Astrocyte (in vitro differentiated cells and primary cell): ENCODE data around the gene MATN1. TPM values are rescaled to one million over a fixed set of nuclear protein-coding genes. Genes with fewer than 3 reads are reported as not detected.

Source experiments
- DNase-seq: peaks from one replicate; pipeline ENCODE4 v3.0.0-alpha.2; 2010; ENCODE audit warnings: low read depth
- FAIRE-seq: peaks from 2 replicates; lab custom pipeline; 2011; peaks lifted over from hg19 to GRCh38; lab: Jason Lieb, UNC
- H2AFZ ChIP-seq: 2 replicates; pipeline ENCODE4 v1.6.0; 2012; ENCODE audit warnings: low read depth, low read length, inconsistent platforms
- H3K27ac ChIP-seq: 2 replicates; pipeline ENCODE4 v1.5.1; 2011; ENCODE audit warnings: low read depth, low read length, inconsistent platforms
- H3K27me3 ChIP-seq: 2 replicates; pipeline ENCODE4 v1.6.0; 2011; ENCODE audit warnings: low read length, inconsistent platforms; ENCODE audit not compliant: insufficient read depth
- H3K36me3 ChIP-seq: 2 replicates; pipeline ENCODE4 v1.5.1; 2011; ENCODE audit warnings: low read length, inconsistent platforms; ENCODE audit not compliant: insufficient read depth
- H3K4me1 ChIP-seq: 2 replicates; pipeline ENCODE4 v1.5.1; 2011; ENCODE audit warnings: low read length, inconsistent platforms; ENCODE audit not compliant: insufficient read depth
- H3K4me2 ChIP-seq: 2 replicates; pipeline ENCODE4 v1.6.0; 2012; ENCODE audit warnings: low read length, inconsistent platforms
- H3K4me3 ChIP-seq: 2 replicates; pipeline ENCODE4 v1.5.1; 2011; ENCODE audit warnings: low read depth, mild to moderate bottlenecking, low read length, inconsistent platforms; ENCODE audit not compliant: insufficient read depth
- H3K79me2 ChIP-seq: 2 replicates; pipeline ENCODE4 v1.6.0; 2012; ENCODE audit warnings: mild to moderate bottlenecking, low read length, inconsistent platforms; ENCODE audit not compliant: insufficient read depth
- H3K9ac ChIP-seq: 2 replicates; pipeline ENCODE4 v1.6.0; 2012; ENCODE audit warnings: mild to moderate bottlenecking, low read length, inconsistent platforms
- H3K9me3 ChIP-seq: 2 replicates; pipeline ENCODE4 v1.5.1; 2012; ENCODE audit warnings: low read depth, mild to moderate bottlenecking, low read length, inconsistent platforms; ENCODE audit not compliant: insufficient read depth
- H4K20me1 ChIP-seq: 2 replicates; pipeline ENCODE4 v1.6.0; 2012; ENCODE audit warnings: low read length, inconsistent platforms; ENCODE audit not compliant: insufficient read depth
- H3K27ac Mint-ChIP-seq: one replicate; pipeline ENCODE4 v1.8.0; 2021; ENCODE audit warnings: mild to moderate bottlenecking, mixed read lengths; ENCODE audit not compliant: unreplicated experiment
- H3K27me3 Mint-ChIP-seq: one replicate; pipeline ENCODE4 v1.8.0; 2021; ENCODE audit warnings: low read depth, mixed read lengths; ENCODE audit not compliant: unreplicated experiment
- H3K36me3 Mint-ChIP-seq: one replicate; pipeline ENCODE4 v1.8.0; 2021; ENCODE audit warnings: low read depth, mixed read lengths; ENCODE audit not compliant: unreplicated experiment
- H3K4me1 Mint-ChIP-seq: one replicate; pipeline ENCODE4 v1.8.0; 2021; ENCODE audit warnings: low read depth, mixed read lengths; ENCODE audit not compliant: unreplicated experiment
- H3K4me3 Mint-ChIP-seq: one replicate; pipeline ENCODE4 v1.8.0; 2021; ENCODE audit warnings: mild to moderate bottlenecking, moderate library complexity, mixed read lengths; ENCODE audit not compliant: unreplicated experiment
- H3K9me3 Mint-ChIP-seq: one replicate; pipeline ENCODE4 v1.8.0; 2021; ENCODE audit warnings: mild to moderate bottlenecking, mixed read lengths; ENCODE audit not compliant: unreplicated experiment
- CTCF ChIP-seq: IDR thresholded peaks from 2 replicates; pipeline ENCODE4 v1.5.1; 2011; ENCODE audit warnings: low read depth, mild to moderate bottlenecking, inconsistent platforms, low read length, moderate library complexity; ENCODE audit not compliant: insufficient read depth
- EZH2 ChIP-seq: IDR thresholded peaks from 2 replicates; pipeline ENCODE4 v1.6.1; 2012; ENCODE audit warnings: mild to moderate bottlenecking, low read length, inconsistent platforms; ENCODE audit not compliant: insufficient read depth
- total RNA-seq: library from RNA; stranded (reverse); gene quantifications from 2 replicates; pipeline ENCODE4 v1.2.1, GENCODE V29; 2021

Gene MATN1
- total RNA-seq, 1 donor from 2014 or later: 0.32 TPM

GRCh38 chr1:30721812-30722537 is 1.4 kb downstream of the MATN1 start:
- H3K9ac ChIP-seq: no peak overlapping the region
- no peak for DNase-seq
- no peak overlapping the region for H3K4me3 ChIP-seq
- Mint-ChIP-seq H3K36me3 (no peaks in the 10 kb centered on the region), H3K27ac (no peak overlapping the region), H3K4me3 (no peak overlapping the region), H3K4me1 (peaks cover 1% of the 10 kb centered on the region), H3K9me3 (peaks cover 2% of the 10 kb centered on the region), H3K27me3 (peaks cover 3% of the 10 kb centered on the region)
- H3K27me3 ChIP-seq: no peaks in the 10 kb centered on the region
- H3K9me3 ChIP-seq: no peaks in the 10 kb centered on the region
- H3K4me1 ChIP-seq: peaks cover 6% of the 10 kb centered on the region
- H2AFZ ChIP-seq: no peak overlapping the region
- H4K20me1 ChIP-seq: peaks cover 6% of the 10 kb centered on the region
- no peak overlapping the region for H3K4me2 ChIP-seq
- no peaks in the 10 kb centered on the region for H3K36me3 ChIP-seq
- FAIRE-seq: no peak
- H3K79me2 ChIP-seq: no peaks in the 10 kb centered on the region
- TF ChIP-seq CTCF (no peak), EZH2 (no peak)
- no peak overlapping the region for H3K27ac ChIP-seq

GRCh38 chr1:30721341-30721793 is 2.0 kb downstream of the MATN1 start:
- Histone ChIP-seq H3K36me3 (no peaks in the 10 kb centered on the region), H4K20me1 (peaks cover 6% of the 10 kb centered on the region), H3K9ac (no peak overlapping the region), H3K79me2 (no peaks in the 10 kb centered on the region), H3K4me3 (no peak overlapping the region), H3K9me3 (no peaks in the 10 kb centered on the region), H3K27ac (no peak overlapping the region), H3K4me1 (peaks cover 6% of the 10 kb centered on the region), H2AFZ (no peak overlapping the region), H3K27me3 (no peaks in the 10 kb centered on the region), H3K4me2 (no peak overlapping the region)
- no peak overlapping the region for H3K27ac Mint-ChIP-seq
- peaks cover 2% of the 10 kb centered on the region for H3K9me3 Mint-ChIP-seq
- H3K4me3 Mint-ChIP-seq: no peak overlapping the region
- peaks cover 1% of the 10 kb centered on the region for H3K4me1 Mint-ChIP-seq
- DNase-seq: no peak
- H3K36me3 Mint-ChIP-seq: no peaks in the 10 kb centered on the region
- TF ChIP-seq EZH2 (no peak), CTCF (no peak)
- FAIRE-seq: no peak
- peaks cover 3% of the 10 kb centered on the region for H3K27me3 Mint-ChIP-seq
